GM21526 (cell line): Measurements from ENCODE around the gene CYP4A22.
A peak's percentile ranks its signal among the peaks of the same experiment; 100 is the strongest.
"Not testable (repeated sequence)": the region's sequence is repeated elsewhere in the genome, so short reads cannot be mapped to it uniquely, and the experiment has no call there.

Source experiments
- ATAC-seq: cut with Tn5 transposase; IDR thresholded peaks from one replicate; pipeline ENCODE4 v1.9.1; 2021; ENCODE audit warnings: moderate library complexity; ENCODE audit not compliant: unreplicated experiment, low FRiP score

CYP4A22 gene

GRCh38 chr1:47149162-47149561 is 11.9 kb downstream of the CYP4A22 start:
- ATAC-seq, result not testable (repeated sequence)

GRCh38 chr1:47156457-47156856 is 19.2 kb downstream of the CYP4A22 start:
- not testable (repeated sequence) for ATAC-seq

- ATAC-seq, result not testable (repeated sequence)
Observed at GRCh38 chr1:47157957-47158356, 20.7 kb downstream of the CYP4A22 start.

GRCh38 chr1:47160716-47161115 is 23.5 kb downstream of the CYP4A22 start:
- ATAC-seq, result no peak

- ATAC-seq, result no peak
Observed at GRCh38 chr1:47161298-47162040, 24.2 kb downstream of the CYP4A22 start.

GRCh38 chr1:47164552-47164951 is 27.3 kb downstream of the CYP4A22 start:
- no peak for ATAC-seq

- no peak for ATAC-seq
Observed at GRCh38 chr1:47172782-47173181, 35.5 kb downstream of the CYP4A22 start.

- ATAC-seq, result no peak
Observed at GRCh38 chr1:47174656-47175020, 37.4 kb downstream of the CYP4A22 start.

GRCh38 chr1:47175227-47175934 is 38.1 kb downstream of the CYP4A22 start:
- peak; percentile 51 for ATAC-seq

- no peak for ATAC-seq
Observed at GRCh38 chr1:47178020-47178419, 40.8 kb downstream of the CYP4A22 start.

GRCh38 chr1:47178654-47179016 is 41.4 kb downstream of the CYP4A22 start:
- no peak for ATAC-seq

GRCh38 chr1:47179017-47179987 is 42.1 kb downstream of the CYP4A22 start:
- ATAC-seq, result peak; percentile 86

GRCh38 chr1:47179988-47180563 is 42.8 kb downstream of the CYP4A22 start:
- no peak for ATAC-seq

- no peak for ATAC-seq
Observed at GRCh38 chr1:47180603-47181094, 43.4 kb downstream of the CYP4A22 start.

GRCh38 chr1:47181095-47181954 is 44.1 kb downstream of the CYP4A22 start:
- no peak for ATAC-seq

- ATAC-seq, result no peak
Observed at GRCh38 chr1:47181955-47182675, 44.9 kb downstream of the CYP4A22 start.

GRCh38 chr1:47182676-47183235 is 45.5 kb downstream of the CYP4A22 start:
- no peak for ATAC-seq

- ATAC-seq, result no peak
Observed at GRCh38 chr1:47183308-47184089, 46.3 kb downstream of the CYP4A22 start.
